GDM1 (cell line): ENCODE results near the gene SYNE2.
"Not testable (repeated sequence)": the region's sequence is repeated elsewhere in the genome, so short reads cannot be mapped to it uniquely, and the experiment has no call there.

ENCODE experiments used
- DNase-seq: peaks from one replicate; lab custom pipeline; 2025; lab: John Stamatoyannopoulos, UW

SYNE2 gene

DNA sequence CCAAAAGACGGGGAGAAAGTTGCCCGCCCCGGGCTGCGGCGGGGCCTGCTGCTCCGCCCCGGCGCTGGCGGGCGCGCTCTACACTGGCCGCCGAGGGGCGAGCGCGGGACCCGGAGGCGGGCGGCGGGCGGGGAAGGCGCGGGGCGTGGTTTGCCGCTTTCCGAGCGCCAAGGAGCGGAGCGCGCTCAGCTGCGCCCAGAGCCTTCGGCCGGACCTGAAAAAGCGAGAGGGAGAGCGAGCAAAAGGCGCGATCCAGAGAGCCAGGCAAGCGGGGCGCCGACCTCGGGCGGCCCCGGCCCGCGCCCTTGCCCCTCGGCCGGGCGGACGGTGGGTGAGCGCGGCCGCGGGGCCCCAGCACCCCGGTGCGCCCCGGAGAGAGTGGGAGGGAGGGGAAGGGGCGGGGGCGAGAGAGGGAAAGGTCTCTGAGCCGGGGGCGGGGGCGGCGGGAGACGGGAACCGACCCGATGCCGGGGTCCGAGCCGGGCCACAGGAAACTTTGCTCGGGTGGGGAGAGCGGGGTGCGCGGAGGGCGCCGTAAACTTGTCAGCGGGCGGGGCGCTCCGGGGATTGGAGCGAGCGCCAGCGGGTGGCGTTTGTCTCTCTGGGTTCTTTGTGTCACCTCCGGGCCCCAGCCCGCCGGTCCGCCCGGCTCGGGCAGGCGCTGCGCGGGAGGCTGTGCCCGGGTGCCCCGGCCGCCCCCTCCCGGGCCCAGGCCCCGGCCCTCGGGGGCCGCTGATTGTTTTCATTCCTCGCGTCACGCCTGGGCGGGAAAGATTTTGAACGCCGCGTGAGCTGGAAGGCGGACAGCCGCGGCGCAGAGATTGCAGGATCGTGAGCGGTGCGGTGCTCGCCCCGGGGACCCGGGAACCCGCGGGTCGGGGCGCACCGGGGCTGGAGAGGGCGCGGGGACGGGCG, at the start of gene SYNE2:
Gene SYNE2 (plus strand): TSS at position 188 of the 915 bp plus-strand sequence. CDS start 56,145 bp downstream, outside the sequence.
- no peak for DNase-seq

DNA sequence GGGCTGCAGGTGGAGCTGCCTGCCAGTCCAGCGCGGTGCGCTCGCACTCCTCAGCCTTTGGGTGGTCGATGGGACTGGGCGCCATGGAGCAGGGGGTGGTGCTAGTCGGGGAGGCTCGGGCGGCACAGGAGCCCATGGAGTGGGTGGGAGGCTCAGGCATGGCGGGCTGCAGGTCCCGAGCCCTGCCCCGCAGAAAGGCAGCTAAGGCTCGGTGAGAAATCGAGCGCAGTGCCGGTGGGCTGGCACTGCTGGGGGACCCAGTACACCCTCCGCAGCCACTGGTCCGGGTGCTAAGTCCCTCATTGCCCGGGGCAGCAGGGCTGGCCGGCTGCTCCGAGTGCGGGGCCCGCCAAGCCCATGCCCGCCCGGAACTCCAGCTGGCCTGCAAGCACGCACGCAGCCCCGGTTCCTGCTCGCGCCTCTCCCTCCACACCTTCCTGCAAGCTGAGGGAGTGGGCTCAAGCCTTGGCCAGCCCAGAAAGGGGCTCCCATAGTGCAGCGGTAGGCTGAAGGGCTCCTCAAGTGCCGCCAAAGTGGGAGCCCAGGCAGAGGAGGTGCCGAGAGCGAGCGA, 49.5 kb upstream of the SYNE2 start:
- not testable (repeated sequence) for DNase-seq

- not testable (repeated sequence) for DNase-seq
Observed at GRCh38 chr14:63806064-63806463, 46.7 kb upstream of the SYNE2 start.

DNA sequence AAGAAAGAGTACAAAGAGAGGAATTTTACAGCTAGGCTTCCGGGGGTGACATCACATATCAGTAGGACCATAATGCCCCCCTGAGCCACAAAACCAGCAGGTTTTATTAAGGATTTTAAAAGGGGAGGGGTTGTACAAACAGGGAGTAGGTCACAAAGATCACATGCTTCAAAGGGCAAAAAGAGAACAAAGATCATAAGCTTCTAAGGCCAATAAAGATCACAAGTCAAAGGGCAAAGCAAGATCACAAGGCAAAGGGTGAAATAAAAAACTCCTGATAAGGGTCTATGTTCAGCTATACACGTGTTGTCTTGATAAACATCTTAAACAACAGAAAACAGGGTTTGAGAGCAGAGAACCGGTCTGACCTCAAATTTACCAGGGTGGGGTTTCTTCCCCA, 41.1 kb upstream of the SYNE2 start:
- DNase-seq = not testable (repeated sequence)

DNA sequence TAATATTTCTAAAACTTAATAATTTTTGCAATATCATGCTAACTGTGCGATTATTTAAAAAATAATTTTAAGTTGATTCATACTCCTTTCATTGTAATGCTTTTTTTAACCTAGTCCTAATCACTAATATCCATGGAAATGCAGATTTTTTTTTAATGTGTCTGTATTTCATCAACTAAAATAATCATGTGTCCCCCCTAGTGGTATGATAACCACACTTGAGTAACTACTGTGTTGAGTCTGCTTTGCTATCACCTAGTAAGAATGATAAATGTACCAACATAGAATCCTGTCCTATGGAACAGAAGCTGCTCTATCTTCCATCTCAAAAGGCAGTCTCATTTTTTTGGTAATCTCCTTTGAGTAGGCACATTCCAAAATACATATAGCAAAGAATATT, 19.1 kb upstream of the SYNE2 start:
- no peak for DNase-seq

DNA sequence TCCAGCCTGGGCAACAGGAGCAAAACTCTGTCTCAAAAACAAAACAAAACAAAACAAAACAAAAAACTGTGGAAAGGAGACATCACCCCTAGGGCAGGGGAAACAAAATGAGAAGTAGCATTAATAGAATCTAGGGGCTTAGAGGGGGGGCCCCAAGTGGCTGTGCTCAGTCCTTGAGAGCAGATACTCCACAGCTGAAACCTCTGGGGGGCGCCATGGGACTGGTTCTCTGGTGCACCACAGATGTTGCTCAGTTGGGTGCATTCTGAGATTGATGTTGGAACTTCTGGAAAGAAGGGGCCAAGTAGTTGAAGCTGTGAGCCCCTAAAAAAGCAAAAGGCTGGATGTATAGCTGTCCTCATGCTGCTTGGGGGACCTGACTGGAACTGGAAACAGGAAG, 11.8 kb upstream of the SYNE2 start:
- no peak for DNase-seq

GRCh38 chr14:63843796-63844195, 9.0 kb upstream of the SYNE2 start:
- no peak for DNase-seq

GRCh38 chr14:63848890-63849289, 3.9 kb upstream of the SYNE2 start:
- DNase-seq = no peak

DNA sequence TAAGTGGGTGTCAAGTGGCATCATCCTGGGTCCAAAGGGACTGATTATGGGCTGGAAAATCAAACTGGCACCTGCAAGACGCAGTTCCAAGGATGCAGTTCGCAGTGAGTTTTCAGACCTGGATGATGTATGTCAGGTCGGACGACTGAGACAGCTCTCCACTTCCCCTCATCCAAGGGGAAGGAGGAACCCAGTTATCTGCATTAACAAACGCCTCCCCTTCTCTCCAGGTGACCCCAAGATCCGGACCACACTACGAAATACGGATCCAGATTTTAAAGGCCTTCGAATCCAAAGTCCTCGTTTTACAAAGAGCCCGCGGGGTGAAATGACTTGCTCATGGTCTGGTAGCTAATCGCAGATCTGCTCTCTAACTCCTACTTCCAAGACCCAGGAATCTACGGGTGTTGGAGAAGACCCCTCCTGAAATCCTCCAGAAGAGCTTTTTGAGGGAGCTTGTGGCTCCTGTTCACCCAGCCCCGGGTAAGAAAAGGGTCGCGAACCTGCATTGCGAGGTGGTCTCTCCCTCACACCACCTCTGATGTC, 460 bp upstream of the SYNE2 start:
- DNase-seq = no peak

DNA sequence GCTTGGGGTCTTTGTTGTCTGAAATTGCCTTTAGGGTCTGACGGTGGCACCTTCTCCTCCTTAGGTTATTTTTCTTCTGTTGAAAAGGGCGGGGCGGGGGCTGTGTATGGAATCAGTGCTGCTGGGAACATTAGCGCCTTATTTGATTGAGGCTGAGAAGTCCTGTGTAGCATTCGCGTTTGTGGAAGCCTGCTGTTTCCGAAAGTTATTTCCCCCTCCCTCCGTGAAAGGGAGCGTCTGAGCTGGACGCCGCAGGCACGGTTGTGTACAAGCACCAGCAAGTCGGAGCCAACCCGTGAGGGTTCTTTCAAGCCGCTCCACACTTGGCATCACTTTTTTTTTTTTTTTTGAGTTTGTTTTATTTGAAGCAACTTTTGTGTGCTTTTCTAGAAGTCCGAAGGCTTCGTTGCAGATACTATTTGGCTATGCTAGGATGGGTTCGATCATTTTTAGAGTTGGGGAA, 1.1 kb downstream of the SYNE2 start:
- DNase-seq = no peak

- no peak for DNase-seq
Observed at GRCh38 chr14:63854330-63854729, 1.5 kb downstream of the SYNE2 start.

- no peak for DNase-seq
Observed at GRCh38 chr14:63855281-63855680, 2.5 kb downstream of the SYNE2 start.

DNA sequence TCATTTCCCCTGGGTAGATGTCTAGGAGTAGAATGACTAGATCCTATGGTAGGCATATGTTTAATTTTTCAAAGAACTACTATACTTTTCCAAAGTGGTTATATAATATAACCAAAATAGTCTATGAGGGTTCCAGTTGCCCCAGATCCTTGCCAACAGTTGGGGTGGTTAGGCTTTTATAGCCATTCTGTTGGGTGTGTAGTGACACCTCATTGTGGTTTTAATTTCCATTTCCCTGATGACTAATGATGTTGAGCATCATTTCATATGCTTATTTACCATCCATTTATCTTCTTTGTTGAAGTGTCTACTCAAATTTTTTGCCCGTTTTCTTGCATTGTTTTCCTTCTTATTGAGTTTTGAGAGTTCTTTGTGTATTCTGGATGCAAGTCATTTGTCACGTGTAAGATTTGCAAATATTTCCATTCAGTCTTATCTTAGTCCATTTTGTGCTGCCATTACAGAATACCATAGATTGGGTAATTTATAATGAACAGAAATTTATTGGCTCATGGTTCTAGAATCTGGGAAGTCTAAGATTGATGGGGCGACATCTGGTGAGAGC, 4.7 kb downstream of the SYNE2 start:
- no peak for DNase-seq

DNA sequence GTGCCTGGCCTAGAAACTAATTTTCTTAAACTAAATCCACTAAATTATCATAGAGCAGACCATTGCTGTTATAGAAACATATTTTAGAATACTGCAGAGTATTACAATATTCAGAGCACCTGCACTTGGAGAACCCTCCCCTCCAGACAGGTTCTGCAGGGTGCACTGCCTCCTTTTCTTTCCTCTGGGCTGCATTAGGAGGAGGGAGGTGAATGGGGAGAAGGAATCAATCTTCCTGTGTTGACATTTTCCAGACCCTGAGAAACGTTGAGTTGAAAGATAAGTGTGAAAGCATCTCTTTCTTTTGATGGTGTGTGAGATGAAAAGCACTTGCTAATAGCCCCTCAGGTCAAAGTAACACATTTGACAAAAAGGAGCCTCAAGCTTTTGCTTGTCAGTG, 7.3 kb downstream of the SYNE2 start:
- no peak for DNase-seq

GRCh38 chr14:63862163-63862562, 9.4 kb downstream of the SYNE2 start:
- no peak for DNase-seq

DNA sequence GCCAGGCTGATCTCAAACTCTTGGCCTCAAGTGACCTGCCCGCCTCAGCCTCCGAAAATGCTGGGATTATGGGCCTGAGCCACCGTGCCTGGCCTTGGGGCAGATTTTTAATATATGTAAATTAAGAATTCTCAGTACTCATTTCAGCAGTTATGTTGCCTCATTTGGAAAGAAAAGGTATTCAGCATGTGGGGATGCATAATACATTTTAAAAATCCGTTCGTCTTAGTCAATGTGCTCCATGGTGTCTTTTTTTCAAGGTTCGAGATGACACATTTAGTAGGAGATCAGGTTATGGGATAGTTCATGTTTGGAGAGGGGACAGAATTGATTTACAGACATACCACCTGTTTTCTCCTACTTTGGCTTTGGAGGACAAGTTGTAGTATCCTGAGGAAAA, 10.2 kb downstream of the SYNE2 start:
- no peak for DNase-seq

GRCh38 chr14:63864775-63865174, 12.0 kb downstream of the SYNE2 start:
- not testable (repeated sequence) for DNase-seq

DNA sequence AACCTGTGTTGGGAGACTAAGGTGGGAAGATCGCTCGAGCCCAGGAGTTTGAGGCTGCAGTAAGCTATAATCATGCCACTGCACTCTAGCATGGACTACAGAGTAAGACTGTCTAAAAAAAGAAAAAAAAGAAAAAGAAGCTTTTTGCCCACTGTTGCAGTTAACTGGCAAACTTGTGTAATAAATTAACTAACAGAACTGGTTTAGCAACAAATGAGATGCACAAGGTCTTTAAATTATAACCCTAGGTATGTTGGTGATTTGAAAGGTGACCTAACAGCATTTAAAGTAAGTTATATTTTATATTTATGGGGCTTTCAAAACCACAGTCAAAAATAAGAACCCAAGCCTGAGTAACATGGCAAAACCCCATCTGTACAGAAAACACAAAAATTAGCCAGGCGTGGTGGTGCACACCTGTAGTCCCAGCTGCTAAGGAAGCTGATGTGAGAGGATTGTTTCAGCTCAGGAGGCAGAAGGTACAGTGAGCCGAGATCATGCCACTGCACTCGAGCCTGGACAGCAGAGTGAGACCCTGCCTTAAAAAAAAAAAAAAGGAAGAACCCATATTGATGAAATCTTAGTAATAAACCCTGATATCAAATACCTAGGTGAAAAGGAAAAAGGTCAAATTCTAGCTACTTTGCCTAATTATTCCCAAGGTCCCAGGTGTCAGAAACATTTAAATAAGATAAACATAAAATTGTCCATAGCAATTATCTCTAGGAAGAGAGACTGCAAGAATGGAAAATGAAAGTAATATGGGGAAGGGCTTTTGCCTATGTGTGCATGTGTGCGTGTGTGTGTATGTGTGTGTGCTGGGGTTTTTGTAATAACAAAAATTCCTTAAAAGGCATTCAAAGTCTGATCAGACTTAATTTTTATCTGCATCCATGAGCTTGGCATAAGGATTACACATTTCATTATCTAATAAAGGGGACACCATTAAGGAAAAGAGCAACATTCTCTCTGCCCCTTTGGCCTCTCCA, 15.4 kb downstream of the SYNE2 start:
- DNase-seq = no peak

GRCh38 chr14:63869940-63870752, 17.3 kb downstream of the SYNE2 start:
- DNase-seq = not testable (repeated sequence)

GRCh38 chr14:63870753-63871037, 17.9 kb downstream of the SYNE2 start:
- DNase-seq = not testable (repeated sequence)

DNA sequence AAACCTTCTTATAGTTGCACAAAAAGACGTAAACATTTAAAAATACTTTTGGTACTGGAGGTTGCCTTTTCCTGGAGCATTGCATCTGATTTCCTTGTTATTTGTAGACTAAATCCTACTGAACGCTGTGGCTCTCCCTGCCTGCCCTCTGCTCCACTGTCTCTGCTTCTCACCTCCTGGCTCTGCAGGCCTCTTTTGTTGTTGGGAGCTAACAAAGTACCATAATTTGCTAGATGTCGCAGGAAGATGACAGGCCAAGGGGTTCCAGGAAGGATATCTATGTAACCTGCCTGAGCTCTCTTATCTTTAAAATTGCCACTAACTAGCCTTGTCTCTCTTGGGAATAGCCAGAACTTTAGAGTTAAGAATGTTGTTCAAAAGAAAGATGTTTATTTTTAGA, 21.4 kb downstream of the SYNE2 start:
- no peak for DNase-seq
